HepG2 (cell line): Measurements from ENCODE around the gene PRKCI.

Experiments
- CTCF ChIP-seq: sonication (generic); formaldehyde crosslinking; IDR thresholded peaks from 2 replicates; pipeline ENCODE4 v1.5.0; 2020; ENCODE audit warnings: mild to moderate bottlenecking, missing genetic modification reagents, moderate library complexity
- ESRRA ChIP-seq: sonication (generic); formaldehyde crosslinking; IDR thresholded peaks from 2 replicates; pipeline ENCODE4 v1.5.1; 2020; ENCODE audit warnings: mild to moderate bottlenecking, low read depth, missing genetic modification reagents
- NFE2L2 ChIP-seq: fragments of 150-350 bp; IDR thresholded peaks from 2 replicates; pipeline ENCODE4 v1.6.1; 2014; ENCODE audit warnings: low read length
- PBX3 ChIP-seq: sonication (generic); formaldehyde crosslinking; IDR thresholded peaks from 2 replicates; pipeline ENCODE4 v1.8.1; 2023; ENCODE audit warnings: missing genetic modification reagents, inconsistent platforms, borderline replicate concordance
- SCMH1 ChIP-seq: sonication (generic); formaldehyde crosslinking; IDR thresholded peaks from 2 replicates; pipeline ENCODE4 v1.9.0; 2021; ENCODE audit warnings: missing genetic modification reagents, mild to moderate bottlenecking, borderline replicate concordance
- ZBTB33 ChIP-seq: sonication (generic); formaldehyde crosslinking; IDR thresholded peaks from 2 replicates; pipeline ENCODE4 v1.4.0; 2020; ENCODE audit warnings: missing genetic modification reagents
- ZNF639 ChIP-seq: conservative IDR thresholded peaks from 2 replicates; pipeline ENCODE4 v1.6.1; 2018; ENCODE audit warnings: missing genetic modification reagents
- ZNF766 ChIP-seq: sonication (generic); formaldehyde crosslinking; IDR thresholded peaks from 2 replicates; pipeline ENCODE4 v1.5.0; 2020; ENCODE audit warnings: missing genetic modification reagents, borderline replicate concordance
- ZNF782 ChIP-seq: sonication (generic); formaldehyde crosslinking; IDR thresholded peaks from 2 replicates; pipeline ENCODE4 v1.4.0; 2020; ENCODE audit warnings: missing genetic modification reagents, mild to moderate bottlenecking, borderline replicate concordance

- TF ChIP-seq SCMH1 (CRISPR knock-in tag) (no peak), CTCF (CRISPR knock-in tag) (no peak), ZNF782 (no peak), ZNF639 (CRISPR knock-in tag) (no peak), ZBTB33 (CRISPR knock-in tag) (no peak), ESRRA (CRISPR knock-in tag) (no peak), ZNF766 (CRISPR knock-in tag) (no peak), PBX3 (CRISPR knock-in tag) (no peak), NFE2L2 (no peak)
Measured at GRCh38 chr3:170240142-170240541, 17.9 kb downstream of the PRKCI start.
